ENCODE data around the gene OLFML2B.

Gene OLFML2B

DNA sequence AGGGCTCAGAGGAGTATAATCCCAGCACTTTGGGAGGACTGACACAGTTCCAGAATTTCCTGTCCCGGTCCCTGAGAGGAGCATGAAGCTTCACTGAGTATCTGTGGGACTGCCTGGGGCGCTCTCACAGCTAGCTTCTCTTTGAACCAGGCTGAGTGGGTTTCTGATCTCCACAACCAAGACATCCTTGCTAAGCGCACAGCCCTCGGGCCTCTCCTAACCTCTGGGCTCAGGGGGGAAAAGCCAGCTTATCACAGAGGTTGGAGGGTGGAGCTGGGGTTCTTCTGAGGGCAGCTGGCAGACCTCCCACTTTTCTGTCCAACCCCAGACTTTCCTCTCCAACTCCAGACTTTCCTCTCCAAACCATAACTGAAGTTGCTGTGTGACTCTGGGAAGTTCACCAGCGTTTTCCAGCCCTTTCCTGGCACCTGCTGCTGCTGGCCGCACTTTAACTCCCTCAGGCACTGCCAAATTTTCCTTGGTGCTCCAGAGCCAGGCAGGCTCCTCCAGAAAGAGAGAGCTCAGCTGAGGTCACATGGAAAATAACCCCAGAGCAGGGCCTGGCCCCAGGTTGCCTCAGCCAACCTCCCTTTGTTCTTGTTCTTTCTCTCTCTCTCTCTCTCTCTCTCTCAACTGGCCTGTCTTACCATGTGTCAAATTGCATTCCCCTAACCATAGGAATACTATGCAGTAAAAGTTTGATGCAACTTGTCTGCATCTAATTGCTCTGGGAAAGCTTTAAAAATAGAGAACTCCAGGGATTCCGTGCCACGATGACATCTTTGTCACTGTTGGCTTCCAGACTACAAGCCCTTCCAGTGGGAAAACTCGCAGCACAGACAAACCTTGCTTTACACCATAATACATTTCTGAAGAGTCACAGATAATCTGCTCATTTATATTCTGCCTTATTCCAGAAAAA is 49.5 kb downstream of the OLFML2B start:
- Histone ChIP-seq H3K4me3 (ENCODE audit: low read depth, low read length) (no peak overlapping the region), H3K4me1 (ENCODE audit: control insufficient read depth, insufficient read depth, low read length) (no peaks in the 10 kb centered on the region), H3K27ac (ENCODE audit: extremely low read depth, low read depth, low read length) (no peak overlapping the region), H3K36me3 (ENCODE audit: control insufficient read depth in 2 of 2, insufficient read depth in 1 of 2, low read length in 2 of 2) (no peaks in the 10 kb centered on the region), H3K9me3 (ENCODE audit: control insufficient read depth, insufficient read depth, low read depth, low read length) (no peaks in the 10 kb centered on the region)
- CTCF ChIA-PET, result interaction anchor here (0.6 kb wide), 2 partner anchors 13 to 445 kb away, joined by 3 read pairs; no protein-coding TSS in a partner anchor
- TF ChIP-seq ZFP3 (tag by site-specific recombination; IDR thresholded peaks at IDR 0.05; ENCODE audit: low read depth), result no peak
- 0 out of 2 replicates have a peak, but pooled peaks have one; percentile 17 for TF ChIP-seq ZNF596 (tag by site-specific recombination; IDR thresholded peaks at IDR 0.05)
- no peak for TF ChIP-seq REST (tag by site-specific recombination; IDR thresholded peaks at IDR 0.05)
- no peak for TF ChIP-seq ZNF16 (tag by site-specific recombination; IDR thresholded peaks at IDR 0.05; ENCODE audit: low read depth)
- no peak for TF ChIP-seq HOXC10 (CRISPR knock-in tag; IDR thresholded peaks at IDR 0.05)
- no peak for TF ChIP-seq ZNF391 (tag by site-specific recombination; IDR thresholded peaks at IDR 0.05; ENCODE audit: borderline replicate concordance, low read depth)
- no peak for TF ChIP-seq SP3 (tag by site-specific recombination; IDR thresholded peaks at IDR 0.05)
- TF ChIP-seq ZNF521 (tag by site-specific recombination; IDR thresholded peaks at IDR 0.05), result no peak
- POLR2A ChIA-PET, result interaction anchor here (0.5 kb wide), 1 partner anchor 148 kb away, joined by 7 read pairs; no protein-coding TSS in a partner anchor

GRCh38 chr1:161972828-161973227 is 50.8 kb downstream of the OLFML2B start:
- POLR2A ChIA-PET, result no interaction called here
- Histone ChIP-seq H3K36me3 (ENCODE audit: control insufficient read depth in 2 of 2, insufficient read depth in 1 of 2, low read length in 2 of 2) (no peaks in the 10 kb centered on the region), H3K9me3 (ENCODE audit: control insufficient read depth, insufficient read depth, low read depth, low read length) (no peaks in the 10 kb centered on the region), H3K27ac (ENCODE audit: extremely low read depth, low read depth, low read length) (no peak overlapping the region), H3K4me1 (ENCODE audit: control insufficient read depth, insufficient read depth, low read length) (no peaks in the 10 kb centered on the region), H3K4me3 (ENCODE audit: low read depth, low read length) (no peak overlapping the region)
- CTCF ChIA-PET, result interaction anchor here (0.7 kb wide), 1 partner anchor 208 kb away, joined by 4 read pairs; no protein-coding TSS in a partner anchor
- TF ChIP-seq ZNF776 (tag by site-specific recombination; IDR thresholded peaks at IDR 0.05; ENCODE audit: borderline replicate concordance) (no peak), KLF10 (tag by site-specific recombination; IDR thresholded peaks at IDR 0.05) (no peak), KLF7 (tag by site-specific recombination; IDR thresholded peaks at IDR 0.05; ENCODE audit: borderline replicate concordance) (no peak), ZFP41 (tag by site-specific recombination; IDR thresholded peaks at IDR 0.05; ENCODE audit: borderline replicate concordance) (no peak), ZBTB21 (tag by site-specific recombination; IDR thresholded peaks at IDR 0.05) (no peak), ZNF510 (tag by site-specific recombination; IDR thresholded peaks at IDR 0.05; ENCODE audit: insufficient replicate concordance) (no peak), AEBP2 (tag by site-specific recombination; IDR thresholded peaks at IDR 0.05; ENCODE audit: borderline replicate concordance) (no peak), KLF17 (tag by site-specific recombination; IDR thresholded peaks at IDR 0.05) (no peak), ZNF701 (tag by site-specific recombination; IDR thresholded peaks at IDR 0.05) (no peak), ZNF558 (tag by site-specific recombination; IDR thresholded peaks at IDR 0.05) (no peak)
- TF ChIP-seq, protein P1, sequence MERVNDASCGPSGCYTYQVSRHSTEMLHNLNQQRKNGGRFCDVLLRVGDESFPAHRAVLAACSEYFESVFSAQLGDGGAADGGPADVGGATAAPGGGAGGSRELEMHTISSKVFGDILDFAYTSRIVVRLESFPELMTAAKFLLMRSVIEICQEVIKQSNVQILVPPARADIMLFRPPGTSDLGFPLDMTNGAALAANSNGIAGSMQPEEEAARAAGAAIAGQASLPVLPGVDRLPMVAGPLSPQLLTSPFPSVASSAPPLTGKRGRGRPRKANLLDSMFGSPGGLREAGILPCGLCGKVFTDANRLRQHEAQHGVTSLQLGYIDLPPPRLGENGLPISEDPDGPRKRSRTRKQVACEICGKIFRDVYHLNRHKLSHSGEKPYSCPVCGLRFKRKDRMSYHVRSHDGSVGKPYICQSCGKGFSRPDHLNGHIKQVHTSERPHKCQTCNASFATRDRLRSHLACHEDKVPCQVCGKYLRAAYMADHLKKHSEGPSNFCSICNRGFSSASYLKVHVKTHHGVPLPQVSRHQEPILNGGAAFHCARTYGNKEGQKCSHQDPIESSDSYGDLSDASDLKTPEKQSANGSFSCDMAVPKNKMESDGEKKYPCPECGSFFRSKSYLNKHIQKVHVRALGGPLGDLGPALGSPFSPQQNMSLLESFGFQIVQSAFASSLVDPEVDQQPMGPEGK (tag by site-specific recombination; IDR thresholded peaks at IDR 0.05), result no peak
- TF ChIP-seq, protein P2, sequence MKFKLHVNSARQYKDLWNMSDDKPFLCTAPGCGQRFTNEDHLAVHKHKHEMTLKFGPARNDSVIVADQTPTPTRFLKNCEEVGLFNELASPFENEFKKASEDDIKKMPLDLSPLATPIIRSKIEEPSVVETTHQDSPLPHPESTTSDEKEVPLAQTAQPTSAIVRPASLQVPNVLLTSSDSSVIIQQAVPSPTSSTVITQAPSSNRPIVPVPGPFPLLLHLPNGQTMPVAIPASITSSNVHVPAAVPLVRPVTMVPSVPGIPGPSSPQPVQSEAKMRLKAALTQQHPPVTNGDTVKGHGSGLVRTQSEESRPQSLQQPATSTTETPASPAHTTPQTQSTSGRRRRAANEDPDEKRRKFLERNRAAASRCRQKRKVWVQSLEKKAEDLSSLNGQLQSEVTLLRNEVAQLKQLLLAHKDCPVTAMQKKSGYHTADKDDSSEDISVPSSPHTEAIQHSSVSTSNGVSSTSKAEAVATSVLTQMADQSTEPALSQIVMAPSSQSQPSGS (tag by site-specific recombination; IDR thresholded peaks at IDR 0.05; ENCODE audit: low read depth), result no peak
- TF ChIP-seq, protein P3, sequence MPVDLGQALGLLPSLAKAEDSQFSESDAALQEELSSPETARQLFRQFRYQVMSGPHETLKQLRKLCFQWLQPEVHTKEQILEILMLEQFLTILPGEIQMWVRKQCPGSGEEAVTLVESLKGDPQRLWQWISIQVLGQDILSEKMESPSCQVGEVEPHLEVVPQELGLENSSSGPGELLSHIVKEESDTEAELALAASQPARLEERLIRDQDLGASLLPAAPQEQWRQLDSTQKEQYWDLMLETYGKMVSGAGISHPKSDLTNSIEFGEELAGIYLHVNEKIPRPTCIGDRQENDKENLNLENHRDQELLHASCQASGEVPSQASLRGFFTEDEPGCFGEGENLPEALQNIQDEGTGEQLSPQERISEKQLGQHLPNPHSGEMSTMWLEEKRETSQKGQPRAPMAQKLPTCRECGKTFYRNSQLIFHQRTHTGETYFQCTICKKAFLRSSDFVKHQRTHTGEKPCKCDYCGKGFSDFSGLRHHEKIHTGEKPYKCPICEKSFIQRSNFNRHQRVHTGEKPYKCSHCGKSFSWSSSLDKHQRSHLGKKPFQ (tag by site-specific recombination; IDR thresholded peaks at IDR 0.05), result no peak

Data from HEK293 (cell line).